HAP-1 (cell line): ENCODE measurements around the gene SLC13A3.

Source experiments
- DNase-seq, 2 experiments: peaks; one replicate each; pipeline ENCODE4 v3.0.0-alpha.2; 2016 to 2020; ENCODE audit warnings: low spot score in 2 of 2
- H3K27me3 ChIP-seq: fragments of 250-450 bp; sonication (Bioruptor Pico); 2 replicates; pipeline ENCODE4 v1.5.1; 2020; ENCODE audit warnings: low read depth, mild to moderate bottlenecking, moderate library complexity
- H3K36me3 ChIP-seq: fragments of 250-450 bp; sonication (Bioruptor Pico); replicated peaks from 2 replicates; pipeline ENCODE4 v1.5.1; 2020; ENCODE audit warnings: mild to moderate bottlenecking
- H3K4me1 ChIP-seq: fragments of 250-450 bp; sonication (Bioruptor Pico); 2 replicates; pipeline ENCODE4 v1.5.1; 2020; ENCODE audit warnings: mild to moderate bottlenecking
- H3K4me3 ChIP-seq: fragments of 250-450 bp; sonication (Bioruptor Pico); 2 replicates; pipeline ENCODE4 v1.5.1; 2020; ENCODE audit warnings: mild to moderate bottlenecking, moderate library complexity
- H3K9me3 ChIP-seq: fragments of 250-450 bp; sonication (Bioruptor Pico); 2 replicates; pipeline ENCODE4 v1.5.1; 2020; ENCODE audit warnings: mild to moderate bottlenecking, moderate library complexity
- in situ Hi-C: fragments of 300-500 bp; cut with MboI; formaldehyde crosslinking; loops from 3 replicates; pipeline ENCODE4 v1.14.3; 2020; ENCODE audit warnings: low sequenced_read_pairs, inconsistent platforms, mixed read lengths

The SLC13A3 gene

DNA sequence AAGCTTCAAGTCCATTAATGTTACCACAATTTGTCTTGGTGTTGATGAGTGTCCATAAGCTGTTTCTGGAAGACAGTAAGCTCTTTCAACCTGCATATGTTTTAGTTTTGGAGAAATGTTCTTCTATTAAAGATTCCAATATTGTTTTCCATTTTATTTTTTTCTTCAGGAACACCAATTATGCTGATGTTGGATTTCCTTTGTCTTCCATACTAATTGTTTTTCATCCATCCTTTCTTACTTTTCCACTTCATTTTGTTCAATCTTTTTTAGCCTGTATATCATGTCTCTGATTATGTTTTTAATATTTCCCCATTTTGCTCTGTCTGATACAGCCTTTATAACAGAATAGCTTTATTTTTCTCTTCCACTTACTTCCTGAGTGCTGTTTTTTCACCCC, 21.9 kb downstream of the SLC13A3 start:
- no peaks in the 10 kb centered on the region for H3K36me3 ChIP-seq
- H3K27me3 ChIP-seq = no peaks in the 10 kb centered on the region
- H3K4me3 ChIP-seq = no peak overlapping the region
- no peak for DNase-seq
- H3K9me3 ChIP-seq = no peaks in the 10 kb centered on the region
- in situ Hi-C loops = no loop called here
- no peaks in the 10 kb centered on the region for H3K4me1 ChIP-seq

DNA sequence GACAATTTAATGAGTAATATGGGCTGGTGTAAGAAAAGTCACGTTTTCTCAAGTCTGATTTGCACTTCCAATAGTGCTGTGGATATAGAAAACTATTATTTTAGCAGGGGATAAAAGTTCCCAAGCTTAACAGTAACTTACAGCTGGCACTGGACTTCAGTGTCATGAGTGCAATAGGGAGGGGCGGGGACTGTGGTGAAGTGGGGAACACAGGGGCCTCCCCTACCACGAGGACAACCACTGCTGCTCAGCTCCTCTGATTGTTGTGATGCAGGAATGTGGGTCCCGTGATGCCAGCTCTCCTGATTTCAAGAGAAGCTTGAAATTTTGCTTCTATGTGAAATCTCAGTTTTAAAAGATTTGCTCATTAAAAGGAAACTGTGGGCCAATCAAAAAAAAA, 24.0 kb downstream of the SLC13A3 start:
- no peaks in the 10 kb centered on the region for H3K9me3 ChIP-seq
- DNase-seq = no peak
- H3K36me3 ChIP-seq = no peaks in the 10 kb centered on the region
- H3K27me3 ChIP-seq = no peaks in the 10 kb centered on the region
- in situ Hi-C loops = no loop called here
- H3K4me1 ChIP-seq = no peaks in the 10 kb centered on the region
- H3K4me3 ChIP-seq = no peak overlapping the region

- Histone ChIP-seq H3K4me1 (no peaks in the 10 kb centered on the region), H3K9me3 (no peaks in the 10 kb centered on the region), H3K4me3 (no peak overlapping the region), H3K27me3 (no peaks in the 10 kb centered on the region), H3K36me3 (no peaks in the 10 kb centered on the region)
- DNase-seq = no peak
- in situ Hi-C loops = no loop called here
Observed at GRCh38 chr20:46626758-46627157, 24.5 kb downstream of the SLC13A3 start.

DNA sequence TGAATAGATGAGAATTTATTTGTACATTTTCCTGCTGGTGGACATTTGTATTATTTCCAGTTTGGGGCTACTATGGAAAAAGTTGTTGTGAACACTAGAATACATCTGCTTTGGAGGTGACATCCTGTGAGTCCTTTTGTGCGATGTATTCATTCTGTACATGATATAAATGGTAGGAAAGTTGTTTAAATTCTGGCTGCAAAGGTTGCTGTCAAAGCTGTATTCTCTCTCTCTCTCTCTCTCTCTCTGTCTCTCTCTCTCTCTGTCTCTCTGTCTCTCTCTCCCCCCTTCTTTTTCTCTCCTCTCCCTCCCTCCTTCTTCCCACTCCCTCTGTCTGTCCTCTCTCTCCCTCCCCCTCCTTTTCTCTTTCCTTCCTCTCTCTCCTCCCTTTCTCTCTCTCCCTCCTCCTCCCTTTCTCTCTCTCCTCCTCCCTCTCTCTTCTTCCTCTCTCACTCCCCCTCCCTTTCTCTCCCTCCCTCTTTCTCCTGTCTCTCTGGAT, 25.3 kb downstream of the SLC13A3 start:
- no peak for DNase-seq
- no peaks in the 10 kb centered on the region for H3K4me1 ChIP-seq

DNA sequence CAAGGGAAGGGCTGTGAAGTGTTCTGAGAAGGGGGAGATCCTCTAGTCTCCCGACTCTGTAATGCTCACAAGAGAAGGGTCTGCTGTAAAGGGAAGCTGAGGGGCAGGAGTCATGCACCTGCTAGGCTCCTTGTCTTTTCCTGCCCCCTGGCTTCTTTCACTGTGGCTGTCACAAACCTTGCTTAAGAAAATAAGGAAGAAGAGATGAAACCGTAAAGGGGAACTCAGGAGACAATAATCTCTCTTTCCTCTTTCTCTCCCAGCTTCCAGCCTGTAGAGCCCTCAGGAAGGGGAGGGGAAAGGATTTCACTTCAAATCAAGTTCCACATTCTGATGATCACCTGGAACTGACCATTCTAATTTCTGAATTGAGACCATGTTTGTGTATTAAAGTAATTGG, 26.3 kb downstream of the SLC13A3 start:
- H3K4me3 ChIP-seq = no peak overlapping the region
- no peaks in the 10 kb centered on the region for H3K27me3 ChIP-seq
- no peaks in the 10 kb centered on the region for H3K36me3 ChIP-seq
- no peak for DNase-seq
- H3K4me1 ChIP-seq = no peaks in the 10 kb centered on the region
- in situ Hi-C loops = no loop called here
- H3K9me3 ChIP-seq = no peaks in the 10 kb centered on the region

More for the DNA sequence above, 25.3 kb downstream of the SLC13A3 start:
- no peaks in the 10 kb centered on the region for H3K27me3 ChIP-seq
- no peak overlapping the region for H3K4me3 ChIP-seq
- no peaks in the 10 kb centered on the region for H3K9me3 ChIP-seq
- in situ Hi-C loops = no loop called here
- H3K36me3 ChIP-seq = no peaks in the 10 kb centered on the region

GRCh38 chr20:46622165-46622564, 29.1 kb downstream of the SLC13A3 start:
- H3K4me3 ChIP-seq = no peak overlapping the region
- in situ Hi-C loops = no loop called here

DNA sequence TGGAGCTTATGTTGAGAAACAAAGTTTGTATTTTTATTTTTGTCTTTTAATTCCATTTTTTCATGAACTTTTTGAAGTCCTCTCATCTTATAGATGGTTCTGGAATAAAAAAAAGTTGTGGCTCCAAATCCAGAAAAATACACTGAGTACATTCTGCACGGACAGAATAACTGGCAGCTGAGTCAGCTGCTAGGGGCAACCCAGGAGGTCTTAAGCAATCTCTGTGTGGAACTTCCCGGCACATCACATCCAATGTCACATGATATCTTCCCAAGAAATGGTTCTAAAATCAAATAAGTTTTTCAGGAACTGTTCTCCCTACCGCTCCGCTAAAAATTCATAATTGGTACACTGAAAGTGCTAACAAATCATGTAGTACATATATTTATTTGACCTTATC, 29.8 kb downstream of the SLC13A3 start:
- in situ Hi-C loops = no loop called here
- DNase-seq = no peak

More at GRCh38 chr20:46622165-46622564, 29.1 kb downstream of the SLC13A3 start:
- Histone ChIP-seq H3K4me1 (no peaks in the 10 kb centered on the region), H3K9me3 (no peaks in the 10 kb centered on the region), H3K36me3 (no peaks in the 10 kb centered on the region), H3K27me3 (no peaks in the 10 kb centered on the region)
- DNase-seq = no peak

DNA sequence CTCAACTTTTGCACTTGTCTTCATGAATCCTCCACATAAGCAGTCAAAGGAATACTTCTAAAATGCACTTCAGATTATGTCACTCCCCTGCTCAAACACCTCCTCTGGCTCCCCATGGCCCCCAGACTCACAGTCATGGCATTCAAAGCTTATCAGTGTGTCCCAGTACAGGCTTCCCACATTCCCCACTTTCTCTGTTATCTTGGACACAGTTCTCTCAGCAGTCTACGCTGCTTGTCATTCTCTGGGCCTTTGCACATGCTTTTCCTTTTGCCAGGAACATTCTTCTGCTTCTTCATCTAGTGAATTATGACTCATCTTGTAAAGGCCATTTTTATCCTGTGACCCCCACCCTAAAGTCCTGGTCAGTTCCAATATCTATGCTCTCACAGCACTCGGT, 31.8 kb downstream of the SLC13A3 start:
- H3K36me3 ChIP-seq = no peaks in the 10 kb centered on the region
- no peak for DNase-seq
- in situ Hi-C loops = no loop called here

More for the DNA sequence above, 29.8 kb downstream of the SLC13A3 start:
- Histone ChIP-seq H3K9me3 (no peaks in the 10 kb centered on the region), H3K27me3 (no peaks in the 10 kb centered on the region), H3K36me3 (no peaks in the 10 kb centered on the region), H3K4me3 (no peak overlapping the region), H3K4me1 (no peaks in the 10 kb centered on the region)

GRCh38 chr20:46618316-46619100, 32.8 kb downstream of the SLC13A3 start:
- Histone ChIP-seq H3K36me3 (no peaks in the 10 kb centered on the region), H3K4me1 (no peaks in the 10 kb centered on the region), H3K4me3 (no peak overlapping the region), H3K27me3 (no peaks in the 10 kb centered on the region), H3K9me3 (no peaks in the 10 kb centered on the region)
- in situ Hi-C loops = no loop called here
- no peak for DNase-seq

More for the DNA sequence above, 31.8 kb downstream of the SLC13A3 start:
- Histone ChIP-seq H3K4me1 (no peaks in the 10 kb centered on the region), H3K27me3 (no peaks in the 10 kb centered on the region), H3K9me3 (no peaks in the 10 kb centered on the region), H3K4me3 (no peak overlapping the region)

DNA sequence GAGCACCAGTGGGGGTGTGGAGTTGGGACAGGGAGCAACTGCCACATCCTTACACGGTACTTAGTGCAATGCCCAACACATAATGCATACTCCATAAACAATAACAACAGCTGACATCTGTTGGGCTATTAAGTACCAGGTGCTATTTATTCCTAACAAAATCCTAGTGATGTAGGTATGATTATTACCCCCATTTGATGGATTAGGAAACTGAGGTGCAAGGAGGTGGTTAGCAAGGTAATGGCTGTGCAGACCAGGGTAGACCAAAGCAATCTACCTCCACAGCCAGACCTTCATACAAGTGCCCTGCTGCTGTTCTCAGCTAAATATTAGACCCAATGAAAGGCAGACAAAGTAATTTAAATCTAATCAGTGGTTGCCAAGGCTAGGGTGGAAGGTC, 36.8 kb downstream of the SLC13A3 start:
- Histone ChIP-seq H3K9me3 (no peaks in the 10 kb centered on the region), H3K4me1 (no peaks in the 10 kb centered on the region), H3K4me3 (no peak overlapping the region), H3K36me3 (no peaks in the 10 kb centered on the region), H3K27me3 (no peaks in the 10 kb centered on the region)
- no peak for DNase-seq
- in situ Hi-C loops = no loop called here

GRCh38 chr20:46610145-46610544, 41.1 kb downstream of the SLC13A3 start:
- Histone ChIP-seq H3K4me1 (no peaks in the 10 kb centered on the region), H3K9me3 (no peaks in the 10 kb centered on the region), H3K4me3 (no peak overlapping the region), H3K36me3 (no peaks in the 10 kb centered on the region), H3K27me3 (no peaks in the 10 kb centered on the region)
- in situ Hi-C loops = no loop called here
- DNase-seq = no peak

DNA sequence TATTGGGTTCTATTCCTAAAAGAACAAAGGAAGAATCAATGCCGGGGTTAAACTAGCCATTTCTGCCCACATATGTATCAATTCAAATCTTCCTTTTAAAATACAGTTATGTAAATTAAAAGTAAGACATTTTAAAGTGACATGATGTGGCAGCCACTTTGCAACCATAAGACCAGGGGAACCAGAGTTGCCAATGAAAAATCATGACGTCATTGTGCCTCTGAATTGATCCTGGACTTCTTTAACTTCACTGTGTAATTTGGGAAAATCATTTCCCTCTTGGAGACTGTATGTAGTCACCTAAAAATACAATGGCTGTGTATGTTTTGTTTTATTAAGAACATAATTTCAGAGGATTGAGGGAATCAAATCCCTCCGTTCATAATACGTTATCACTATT, 42.2 kb downstream of the SLC13A3 start:
- in situ Hi-C loops = no loop called here
- H3K4me1 ChIP-seq = no peaks in the 10 kb centered on the region
- no peak overlapping the region for H3K4me3 ChIP-seq
- no peaks in the 10 kb centered on the region for H3K27me3 ChIP-seq
- H3K36me3 ChIP-seq = no peaks in the 10 kb centered on the region
- no peaks in the 10 kb centered on the region for H3K9me3 ChIP-seq
- DNase-seq = no peak

DNA sequence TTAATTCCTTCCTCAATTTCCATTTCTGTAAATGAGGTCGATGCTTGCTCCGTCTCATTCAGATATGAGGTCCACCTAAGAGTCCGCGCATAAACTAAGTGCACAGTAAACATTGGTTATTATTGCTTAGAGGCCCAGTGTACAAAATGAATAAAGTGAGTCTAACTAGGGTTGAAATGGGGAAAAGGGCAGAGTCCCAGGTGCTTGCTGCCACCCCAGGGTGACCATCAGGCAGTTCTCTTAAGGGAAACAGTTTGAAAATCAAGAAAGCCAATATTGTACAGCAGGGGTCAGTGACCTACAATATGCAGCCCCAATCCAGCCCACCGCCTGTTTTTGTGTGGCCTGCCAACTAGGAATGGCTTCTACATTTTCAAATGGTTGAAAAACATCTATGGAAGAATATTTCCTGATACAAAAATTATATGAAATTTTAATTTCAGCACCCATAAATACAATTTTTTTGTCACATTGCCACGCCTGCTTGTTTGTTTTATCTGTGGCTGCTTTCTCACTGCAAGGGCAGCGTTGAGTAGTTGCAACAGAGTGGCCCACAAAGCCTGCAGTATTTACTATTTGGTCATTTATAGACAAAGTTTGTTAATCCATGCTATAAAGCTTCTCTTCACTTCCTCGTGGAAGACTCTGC, 43.3 kb downstream of the SLC13A3 start:
- no peaks in the 10 kb centered on the region for H3K27me3 ChIP-seq
- no peaks in the 10 kb centered on the region for H3K4me1 ChIP-seq
- DNase-seq = no peak
- H3K9me3 ChIP-seq = no peaks in the 10 kb centered on the region
- H3K36me3 ChIP-seq = no peaks in the 10 kb centered on the region
- H3K4me3 ChIP-seq = no peak overlapping the region
- in situ Hi-C loops = no loop called here

DNA sequence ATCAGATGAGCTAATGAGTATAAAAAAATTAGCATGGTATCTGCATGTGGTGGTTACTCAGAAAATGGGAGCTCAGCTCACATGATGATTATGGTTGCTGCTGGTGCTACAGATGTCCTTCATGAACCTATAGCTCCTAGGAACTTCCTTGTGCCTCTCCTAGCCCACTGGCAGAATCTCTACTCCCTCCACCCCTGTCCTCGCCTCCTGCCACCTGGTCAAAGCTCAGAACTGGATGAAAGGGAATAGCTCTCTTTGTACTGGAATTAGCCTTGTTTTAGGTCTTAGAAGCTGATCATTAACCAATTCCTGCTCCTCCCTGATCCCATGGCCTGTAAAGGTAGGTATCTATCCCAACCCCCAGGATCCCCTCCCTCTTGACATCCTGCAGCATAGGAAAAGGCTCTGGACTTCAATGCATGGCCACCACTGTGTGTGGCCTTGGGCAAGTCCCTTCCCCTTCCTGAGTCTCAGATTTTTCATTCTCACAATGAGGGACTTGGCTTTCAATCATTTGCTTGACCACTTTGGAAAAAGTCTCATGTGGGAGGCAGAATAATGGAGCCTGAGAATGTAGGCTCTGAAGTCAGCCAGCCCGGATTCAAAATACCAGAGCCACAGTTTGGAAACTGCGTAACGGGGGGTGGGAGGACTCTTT, 43.9 kb downstream of the SLC13A3 start:
- no peaks in the 10 kb centered on the region for H3K9me3 ChIP-seq
- no peaks in the 10 kb centered on the region for H3K4me1 ChIP-seq
- no peak overlapping the region for H3K4me3 ChIP-seq
- no peaks in the 10 kb centered on the region for H3K36me3 ChIP-seq
- DNase-seq = no peak
- in situ Hi-C loops = no loop called here
- no peaks in the 10 kb centered on the region for H3K27me3 ChIP-seq
